GM12878 (cell line): ENCODE measurements around the gene HBD. TPM values are rescaled to one million over a fixed set of nuclear protein-coding genes. Genes with fewer than 3 reads are reported as not detected.

Experiments
- ATAC-seq: fragments of 200-7000 bp; cut with Tn5 transposase; 3 replicates; pipeline ENCODE4 v1.9.1; 2020; ENCODE audit warnings: mild to moderate bottlenecking, moderate library complexity
- BruUV-seq: library from RNA; stranded (reverse); fragments of 400-500 nt; replicated peaks from 2 replicates; lab custom pipeline; 2021; lab: Mats Ljungman, UMichigan
- CTCF ChIA-PET: fragments of 300-600 bp; sonication (Branson Sonifier 250); formaldehyde crosslinking; extraction: SDS; loops from one replicate; lab custom pipeline; 2021; ENCODE audit warnings: inconsistent platforms; lab: Yijun Ruan, JAX
- POLR2A ChIA-PET: fragments of 350-600 bp; formaldehyde crosslinking; extraction: SDS; loops from one replicate; lab custom pipeline; 2021; ENCODE audit warnings: inconsistent platforms; lab: Charles Lee
- RAD21 ChIA-PET: fragments of 300-600 bp; sonication (Branson Sonifier 250); formaldehyde crosslinking; loops from one replicate; lab custom pipeline; 2023; ENCODE audit warnings: antibody characterized with exemption; ENCODE audit not compliant: unreplicated experiment; lab: Charles Lee
- SMC1A ChIA-PET: fragments of 300-600 bp; sonication (Branson Sonifier 250); formaldehyde crosslinking; loops from one replicate; lab custom pipeline; 2023; ENCODE audit not compliant: unreplicated experiment, uncharacterized antibody; lab: Charles Lee
- DNase-seq: peaks from one replicate; pipeline ENCODE4 v3.0.0-alpha.2; 2011; ENCODE audit warnings: low read depth, low spot score
- FAIRE-seq: peaks from 3 replicates; lab custom pipeline; 2011; peaks lifted over from hg19 to GRCh38; lab: Jason Lieb, UNC
- H2AFZ ChIP-seq: 2 replicates; pipeline ENCODE4 v1.6.0; 2011; ENCODE audit warnings: low read depth, low read length, control low read depth; ENCODE audit not compliant: control insufficient read depth
- H3K27ac ChIP-seq: 2 replicates; pipeline ENCODE4 v1.5.1; 2011; ENCODE audit warnings: control low read depth; ENCODE audit not compliant: control insufficient read depth, insufficient read depth
- H3K27me3 ChIP-seq, 2 experiments: replicated peaks in 1 of 2; 2 replicates each; pipeline versions ENCODE4 v1.6.0 to v1.6.1; 2011; ENCODE audit warnings: low read length in 1 of 2; ENCODE audit not compliant: control insufficient read depth in 2 of 2, insufficient read depth in 2 of 2
- H3K36me3 ChIP-seq, 2 experiments: 2 replicates each; pipeline ENCODE4 v1.5.1; 2011; ENCODE audit warnings: low read length in 1 of 2; ENCODE audit not compliant: control insufficient read depth in 2 of 2, insufficient read depth in 2 of 2
- H3K4me1 ChIP-seq: 2 replicates; pipeline ENCODE4 v1.6.1; 2011; ENCODE audit warnings: mild to moderate bottlenecking, low read length, moderate library complexity, mixed read lengths; ENCODE audit not compliant: control insufficient read depth, insufficient read depth
- H3K4me2 ChIP-seq: 2 replicates; pipeline ENCODE4 v1.6.0; 2011; ENCODE audit warnings: control low read depth; ENCODE audit not compliant: control insufficient read depth, insufficient read depth
- H3K4me3 ChIP-seq: fragments of 200-600 bp; sonication (generic); 2 replicates; pipeline ENCODE4 v1.5.1; 2016
- H3K79me2 ChIP-seq: 2 replicates; pipeline ENCODE4 v1.6.0; 2011; ENCODE audit warnings: low read length; ENCODE audit not compliant: control insufficient read depth, insufficient read depth
- H3K9ac ChIP-seq: 2 replicates; pipeline ENCODE4 v1.8.0; 2011; ENCODE audit warnings: low read length, control low read depth, mixed read lengths; ENCODE audit not compliant: control insufficient read depth, insufficient read depth
- H3K9me3 ChIP-seq: replicated peaks from 3 replicates; pipeline ENCODE4 v1.5.1; 2011; ENCODE audit warnings: mild to moderate bottlenecking, low read length; ENCODE audit not compliant: control insufficient read depth, insufficient read depth
- H4K20me1 ChIP-seq: 2 replicates; pipeline ENCODE4 v1.6.0; 2011; ENCODE audit not compliant: control insufficient read depth, insufficient read depth
- USF1 ChIP-seq: IDR thresholded peaks from 2 replicates; pipeline ENCODE4 v1.6.1; 2011; ENCODE audit warnings: borderline replicate concordance, low read depth, mild to moderate bottlenecking, moderate library complexity, mixed read lengths, low read length; ENCODE audit not compliant: insufficient read depth; ENCODE audit errors: extremely low read length
- ZBED1 ChIP-seq: IDR thresholded peaks from 2 replicates; pipeline ENCODE4 v1.6.1; 2016; ENCODE audit warnings: borderline replicate concordance
- ZBTB11 ChIP-seq: fragments of 450-650 bp; formaldehyde crosslinking; IDR thresholded peaks from 2 replicates; pipeline ENCODE4 v1.5.0; 2022; ENCODE audit warnings: mild to moderate bottlenecking, missing genetic modification characterization
- WGBS: methylation state at CpG from one replicate; pipeline ENCODE4 v1.1.6; 2016; ENCODE audit warnings: low lambda C conversion rate; ENCODE audit not compliant: insufficient replicate concordance, insufficient coverage; ENCODE audit errors: missing lambda C conversion rate; 5-methylcytosine and 5-hydroxymethylcytosine counted together
- in situ Hi-C: fragments of 300-500 bp; cut with MboI; formaldehyde crosslinking; loops from 9 replicates; pipeline ENCODE4 v1.14.3; 2018; ENCODE audit warnings: mixed read lengths
- intact Hi-C: fragments of 100-400 bp; cut with micrococcal nuclease; formaldehyde crosslinking; loops from one replicate; pipeline ENCODE4 v1.14.2; 2022; ENCODE audit not compliant: unreplicated experiment
- polyA plus RNA-seq, 11 experiments: library from polyadenylated mRNA; depleted of rRNA in 4 of 11; unstranded in 6 of 11; stranded (reverse) in 5 of 11; fragments of >200 nt; fragmentation: Nextera tagmentation in 4 of 11; fragmentation: Illumina TruSeq in 1 of 11; extraction: Ambion mirVana in 4 of 11; extraction: Trizol in 1 of 11; gene quantifications; 1 replicate in 1 of 11; 2 replicates in 10 of 11; pipeline versions ENCODE4 v1.2.1 to v1.2.3, GENCODE V29; 2011 to 2016; ENCODE audit warnings: inconsistent platforms in 2 of 11, missing spikeins in 2 of 11, low read depth in 1 of 11
- total RNA-seq, 4 experiments: library from RNA; depleted of rRNA in 3 of 4; stranded (reverse); fragments of >200 nt in 3 of 4; fragmentation: Illumina TruSeq in 1 of 4; extraction: Trizol in 1 of 4; gene quantifications; 2 replicates each; pipeline versions ENCODE4 v1.2.1 to v1.2.3, GENCODE V29; 2013 to 2021

Gene HBD
- total and polyA plus RNA-seq, 10 of the 15 experiments (the other 5 are each of a cell fraction or from before 2014, with no cell fraction given), result 0.11 to 0.32 TPM; not detected in 8

GRCh38 chr11:5200582-5200981 lies 33.7 kb downstream of the HBD start, which contains the start of gene OR51V1:
TSS of gene OR51V1 (minus strand) at chr11:5200682. CDS start at chr11:5200682, 0 bp downstream.
- Histone ChIP-seq H3K4me3 (no peak within 1 kb of the TSS), H3K9ac (no peak within 1 kb of the TSS), H3K79me2 (no peaks in the 10 kb centered on the region), H3K9me3 (no peaks in the 10 kb centered on the region), H3K27ac (no peak within 1 kb of the TSS), H3K4me1 (no peaks in the 10 kb centered on the region), H3K4me2 (no peak within 1 kb of the TSS), H2AFZ (no peak within 1 kb of the TSS), H3K27me3 (no peaks in the 10 kb centered on the region), H4K20me1 (no peaks in the 10 kb centered on the region), H3K36me3 (no peaks in the 10 kb centered on the region)
- ChIA-PET CTCF (interaction anchor here (1.7 to 2.2 kb wide), 2 partner anchors 40 to 171 kb away, joined by 4 to 9 read pairs; no protein-coding TSS in a partner anchor), SMC1A (no interaction called here), RAD21 (interaction anchor here (1.2 kb wide), 1 partner anchor 180 kb away, joined by 3 read pairs; no protein-coding TSS in a partner anchor), POLR2A (no interaction called here)
- FAIRE-seq (no peak), ATAC-seq (no peak), DNase-seq (no peak)
- TF ChIP-seq USF1 (no peak), ZBTB11 (CRISPR knock-in tag) (no peak), ZBED1 (no peak)
- 0% methylated on average over 1 of the region's 1 CpG for WGBS
- BruUV-seq, result no TSS peak
- intact Hi-C loops, result loop anchor here (5.0 kb wide), 1 partner anchor 78 kb away; no protein-coding TSS in a partner anchor
- in situ Hi-C loops, result loop anchor here (5.0 kb wide), 1 partner anchor 172 kb away; no protein-coding TSS in a partner anchor
